HG03565 (cell line): ENCODE measurements around the gene NUTM2D.
"Not testable (repeated sequence)": the region's sequence is repeated elsewhere in the genome, so short reads cannot be mapped to it uniquely, and the experiment has no call there.

Source experiments
- ATAC-seq: cut with Tn5 transposase; IDR thresholded peaks from one replicate; pipeline ENCODE4 v1.9.1; 2021; ENCODE audit warnings: mild to moderate bottlenecking, moderate library complexity; ENCODE audit not compliant: unreplicated experiment

NUTM2D gene

GRCh38 chr10:87357444-87357843 is at the start of gene NUTM2D:
Gene NUTM2D (plus strand): TSS chr10:87357744. CDS start chr10:87358266, 522 bp downstream.
- not testable (repeated sequence) for ATAC-seq

- not testable (repeated sequence) for ATAC-seq
These were observed 48.8 kb upstream of the NUTM2D start for GRCh38 chr10:87308702-87309101.

DNA sequence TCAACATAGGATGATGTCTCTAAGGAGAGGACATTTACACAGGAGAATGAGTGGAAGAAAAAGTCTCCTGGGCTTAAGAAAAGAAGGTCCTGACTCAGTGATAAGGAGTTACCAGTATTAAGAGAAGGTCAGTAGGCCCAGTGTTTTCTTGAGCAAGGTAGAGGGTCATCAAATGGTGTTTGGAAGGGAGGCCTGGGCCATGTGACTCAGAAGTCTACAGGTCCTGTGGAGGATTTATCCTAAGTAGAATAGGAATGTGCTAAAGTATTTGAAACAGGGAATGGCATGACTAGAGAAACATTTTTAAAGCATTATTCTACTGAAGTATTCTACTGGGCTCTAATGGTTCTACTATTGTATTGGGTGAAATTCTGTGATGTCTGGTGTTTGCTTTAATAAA is 47.9 kb upstream of the NUTM2D start:
- ATAC-seq = not testable (repeated sequence)

DNA sequence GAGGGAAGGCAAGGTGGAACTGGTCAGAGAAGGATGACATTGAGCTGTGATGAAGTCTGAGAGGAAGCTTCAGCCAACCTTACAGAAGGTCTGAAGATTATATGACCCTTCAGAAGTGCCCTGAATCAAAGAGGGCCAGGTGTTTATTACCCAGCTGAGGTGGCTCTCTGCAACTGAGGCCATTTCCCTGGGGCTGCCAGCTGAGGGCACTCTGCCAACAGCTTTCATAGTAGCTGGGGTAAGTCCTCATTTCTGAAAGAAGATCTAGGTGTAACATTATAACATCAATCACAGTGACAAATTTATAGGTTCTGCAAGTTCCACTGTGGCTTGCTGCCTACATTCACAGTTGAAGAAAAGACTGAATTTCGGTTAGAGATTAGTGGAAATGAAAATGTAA is 46.0 kb upstream of the NUTM2D start:
- not testable (repeated sequence) for ATAC-seq

DNA sequence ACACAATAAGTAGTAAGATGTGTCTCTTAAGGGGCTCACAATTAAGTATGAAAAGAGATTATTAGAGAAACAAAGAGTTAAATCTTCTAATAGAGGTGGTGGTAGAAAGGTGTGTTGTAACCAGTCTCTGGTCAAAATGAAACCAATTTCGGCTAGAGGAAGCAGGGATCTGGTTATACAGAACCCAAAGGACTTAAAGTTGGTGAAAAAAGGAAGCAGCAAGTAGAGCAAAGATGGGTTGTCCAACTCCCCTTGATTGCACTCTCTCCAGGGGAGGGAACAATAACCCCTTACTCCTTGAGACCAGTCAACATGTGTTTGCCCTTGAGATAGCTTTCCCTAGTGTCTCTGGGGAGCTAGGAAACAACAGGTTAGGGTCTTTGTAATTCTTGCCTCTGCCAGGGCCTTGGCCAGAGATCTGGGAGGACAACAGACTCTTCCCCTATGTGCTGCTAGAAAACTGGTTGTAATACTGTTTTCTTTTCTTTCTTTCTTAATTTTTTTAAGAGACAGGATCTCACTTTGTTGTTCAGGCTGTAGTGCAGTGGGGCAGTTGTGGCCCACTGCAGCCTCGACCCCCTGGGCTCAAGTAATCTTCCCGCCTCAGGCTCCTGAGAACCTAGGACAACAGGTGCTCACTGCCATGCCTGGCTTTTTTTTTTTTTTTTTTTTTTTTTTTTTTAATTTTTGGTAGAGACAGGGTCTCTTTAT is 43.7 kb upstream of the NUTM2D start:
- ATAC-seq = not testable (repeated sequence)

- not testable (repeated sequence) for ATAC-seq
These were observed 43.1 kb upstream of the NUTM2D start for GRCh38 chr10:87314360-87314973.

- not testable (repeated sequence) for ATAC-seq
These were observed 36.0 kb upstream of the NUTM2D start for GRCh38 chr10:87321505-87321904.

- not testable (repeated sequence) for ATAC-seq
These were observed 33.0 kb upstream of the NUTM2D start for GRCh38 chr10:87324559-87324958.

- not testable (repeated sequence) for ATAC-seq
These were observed 29.6 kb upstream of the NUTM2D start for GRCh38 chr10:87327958-87328357.

- ATAC-seq = not testable (repeated sequence)
These were observed 28.4 kb upstream of the NUTM2D start for GRCh38 chr10:87329131-87329530.

DNA sequence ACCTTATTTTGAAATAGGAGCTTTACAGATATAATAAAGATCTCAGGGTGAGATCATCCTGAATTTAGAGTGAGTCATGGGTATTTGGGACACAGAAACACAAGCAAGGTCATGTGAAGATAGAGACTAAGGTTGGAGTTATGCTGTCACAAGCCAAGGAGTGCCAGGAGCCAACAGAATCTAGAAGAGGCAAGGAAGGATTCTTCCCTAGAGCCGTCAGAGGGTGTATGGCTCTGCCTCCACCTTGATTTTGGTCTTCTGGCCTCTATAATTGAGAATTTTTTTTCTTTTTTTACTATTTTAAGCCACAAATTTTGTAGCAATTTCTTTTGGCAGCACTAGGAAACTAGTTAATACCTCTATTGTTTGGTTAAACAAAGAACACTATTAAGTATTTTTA is 24.9 kb upstream of the NUTM2D start:
- not testable (repeated sequence) for ATAC-seq

DNA sequence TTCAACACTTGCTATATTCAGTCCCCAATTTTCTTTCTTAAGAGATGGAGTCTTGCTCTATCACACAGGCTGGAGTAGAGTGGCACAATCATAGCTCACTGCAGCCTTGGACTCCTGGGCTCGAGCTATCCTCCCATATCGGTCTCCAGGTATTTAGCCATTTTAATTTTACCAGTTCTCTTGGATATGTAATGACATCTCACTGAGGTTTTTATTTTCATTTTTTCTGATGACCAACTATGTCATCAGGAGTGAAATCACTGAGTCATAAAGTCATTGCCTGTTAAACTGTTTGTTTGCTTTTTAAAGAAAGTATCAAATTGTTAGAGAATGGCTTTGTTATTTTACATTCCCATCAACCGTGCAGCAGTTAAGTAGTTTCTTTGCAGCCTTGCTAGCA is 17.1 kb upstream of the NUTM2D start:
- not testable (repeated sequence) for ATAC-seq

DNA sequence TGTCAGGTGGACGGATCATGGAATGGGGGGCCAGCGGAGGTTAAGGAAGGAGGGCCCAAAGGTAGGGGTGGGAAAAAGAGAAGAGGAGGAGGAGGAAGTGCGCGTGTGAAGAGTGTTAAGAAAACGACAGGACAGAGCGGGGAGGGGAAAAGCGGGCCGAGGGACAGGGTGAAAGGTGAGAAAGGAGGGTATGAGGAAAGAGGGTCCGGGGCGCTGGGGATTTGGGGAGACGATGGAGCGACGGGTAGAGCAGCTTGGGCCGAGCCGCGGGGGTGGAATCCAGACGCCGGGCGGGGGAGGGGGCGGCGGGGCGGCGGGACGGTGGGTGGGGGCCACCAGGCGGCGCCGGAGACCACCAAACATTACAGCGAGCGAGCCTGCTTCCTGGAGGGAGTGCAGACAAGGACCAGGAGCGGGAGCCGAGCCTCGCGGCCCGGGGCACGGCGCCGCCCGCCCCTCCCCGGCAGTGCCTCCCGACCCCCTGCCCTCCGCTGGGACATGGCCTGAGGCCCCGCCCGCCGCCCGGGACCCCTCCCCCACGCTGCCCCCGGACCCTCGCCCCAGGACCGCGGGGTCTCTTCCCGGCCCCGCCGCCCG is 15.9 kb upstream of the NUTM2D start:
- ATAC-seq = not testable (repeated sequence)

DNA sequence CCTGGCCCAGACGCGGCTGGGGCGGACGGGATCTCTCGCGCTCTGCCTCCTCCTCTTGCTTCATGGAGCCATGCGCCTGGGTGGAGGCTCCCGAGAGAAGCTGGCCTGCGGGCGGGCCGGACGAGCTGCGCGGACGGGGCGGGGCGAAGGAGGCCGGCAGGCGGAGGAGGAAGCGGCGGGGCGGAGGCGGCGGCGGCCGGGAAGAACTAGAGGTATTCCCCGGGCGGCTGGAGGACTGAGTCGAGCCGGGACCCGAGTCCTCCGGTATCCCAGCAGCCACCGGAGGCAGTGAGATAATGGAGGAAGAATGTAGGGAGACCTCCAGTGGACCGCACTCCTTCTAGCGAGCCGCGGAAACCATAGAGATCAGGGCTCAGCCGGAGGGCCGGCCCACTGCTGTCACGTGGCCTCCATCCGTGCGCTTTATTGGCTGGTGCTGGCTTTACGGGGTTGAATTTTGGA is 15.3 kb upstream of the NUTM2D start:
- peak; percentile 85 for ATAC-seq

DNA sequence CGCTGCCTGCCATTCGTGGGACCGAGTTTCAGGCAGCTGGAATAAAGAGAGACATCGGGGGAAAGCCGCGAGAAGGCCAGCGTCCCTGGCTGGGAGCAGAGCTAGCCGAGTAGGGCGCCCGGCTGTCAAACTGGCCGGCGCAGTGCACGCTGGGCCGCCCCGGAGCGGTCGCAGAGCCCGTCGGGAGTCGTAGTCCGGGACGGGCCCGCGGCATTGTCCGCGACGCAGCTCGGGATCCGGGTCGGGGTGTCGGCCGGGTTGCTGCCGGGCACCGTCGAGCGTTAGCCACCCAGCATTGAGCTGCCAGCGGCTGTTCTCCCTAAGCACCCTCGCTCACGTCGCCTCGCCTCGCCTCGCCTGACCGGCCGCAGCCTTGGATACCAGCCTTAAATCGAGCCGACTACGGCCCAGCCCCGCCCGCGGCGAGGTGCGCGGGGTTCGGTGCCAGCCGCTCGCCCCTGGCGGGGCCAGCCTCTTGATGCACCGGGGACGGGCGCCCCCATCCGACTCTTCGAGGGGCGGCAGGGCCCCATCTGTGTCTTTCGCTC is 14.8 kb upstream of the NUTM2D start:
- ATAC-seq = peak; percentile 62

DNA sequence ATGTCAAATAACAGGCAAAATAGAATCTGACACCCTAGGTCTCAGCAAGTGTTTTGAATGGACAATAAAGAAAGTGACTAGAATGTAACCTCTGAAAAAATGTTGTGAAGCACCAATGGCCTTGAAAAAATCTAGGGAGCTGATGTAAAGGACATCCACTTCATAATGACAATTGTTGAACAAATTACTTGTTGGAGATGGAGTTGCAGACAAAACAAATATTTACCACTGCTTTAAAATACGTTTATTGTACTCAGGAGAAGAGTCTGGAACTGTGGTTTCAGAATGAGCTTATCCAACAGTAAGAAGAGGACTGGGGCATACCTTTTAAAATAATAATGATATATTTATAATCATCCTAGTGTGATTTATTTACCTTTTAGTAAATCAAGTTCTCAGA is 11.8 kb upstream of the NUTM2D start:
- not testable (repeated sequence) for ATAC-seq

DNA sequence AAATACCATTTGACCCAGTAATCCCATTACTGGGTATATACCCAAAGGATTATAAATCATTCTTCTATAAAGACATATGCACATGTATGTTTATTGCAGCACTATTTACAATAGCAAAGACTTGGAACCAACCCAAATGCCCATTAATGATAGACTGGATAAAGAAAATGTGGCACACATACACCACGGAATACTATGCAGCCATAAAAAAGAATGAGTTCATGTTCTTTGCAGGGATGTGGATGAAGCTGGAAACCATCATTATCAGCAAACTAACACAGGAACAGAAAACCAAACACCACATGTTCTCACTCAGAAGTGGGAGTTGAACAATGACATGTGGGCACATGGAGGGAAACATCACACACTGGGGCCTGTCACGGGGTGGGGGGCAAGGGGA is 7.4 kb upstream of the NUTM2D start:
- not testable (repeated sequence) for ATAC-seq

- ATAC-seq = not testable (repeated sequence)
These were observed 4.7 kb upstream of the NUTM2D start for GRCh38 chr10:87352825-87353224.

GRCh38 chr10:87355110-87355509 is 2.4 kb upstream of the NUTM2D start:
- not testable (repeated sequence) for ATAC-seq

DNA sequence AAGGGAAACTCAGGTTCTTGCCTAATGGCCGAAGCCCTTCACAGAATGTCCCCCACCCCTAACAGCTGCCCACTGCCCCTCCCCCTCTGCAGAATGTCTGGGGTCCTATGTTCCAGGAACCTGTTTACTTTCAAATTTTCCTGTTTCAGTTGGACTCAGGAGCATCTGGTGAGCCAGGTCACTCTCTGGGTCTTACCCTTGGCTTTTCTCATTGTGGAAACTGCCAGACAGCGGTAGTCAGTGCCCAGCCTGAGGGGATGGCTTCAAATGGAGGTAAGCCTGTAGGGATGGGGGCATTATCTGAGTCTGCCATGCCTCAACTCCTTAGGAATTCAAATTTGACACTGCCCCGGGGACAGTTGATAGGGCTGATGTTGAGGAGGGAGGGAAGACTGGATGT is 615 bp downstream of the NUTM2D start:
- ATAC-seq = not testable (repeated sequence)

GRCh38 chr10:87369514-87370112 is 12.1 kb downstream of the NUTM2D start:
- ATAC-seq = not testable (repeated sequence)
